ENCODE data around the gene AIPL1. TPM values are rescaled to one million over a fixed set of nuclear protein-coding genes. Genes with fewer than 3 reads are reported as not detected.

Gene AIPL1
- total and polyA plus RNA-seq, 4 donors: not detected

GRCh38 chr17:6446516-6447100, 11.7 kb upstream of the AIPL1 start:
- TF ChIP-seq CTCF (IDR thresholded peaks at IDR 0.05; ENCODE audit: control extremely low read depth, extremely low read depth): no peak
- no peaks in the 10 kb centered on the region for H3K9me3 ChIP-seq (ENCODE audit: control insufficient read depth in 4 of 4, insufficient read depth in 3 of 4, low read length in 3 of 4)
- WGBS, 2 donors: 92% methylated on average over 9 of the region's 9 CpGs
- no peak overlapping the region for H3K4me3 ChIP-seq
- DNase-seq (no peak), ATAC-seq (ENCODE audit: insufficient read depth, low FRiP score) (no peak)
- no peak overlapping the region for H3K9ac ChIP-seq (ENCODE audit: insufficient read depth in 1 of 2, low read length in 2 of 2)
- H3K27me3 ChIP-seq (ENCODE audit: control insufficient read depth in 3 of 3, insufficient read depth in 3 of 3, low read length in 2 of 3): no peaks in the 10 kb centered on the region
- H3K27ac ChIP-seq (ENCODE audit: low read depth in 1 of 2, low read length in 1 of 2): no peak overlapping the region
- H3K4me1 ChIP-seq (ENCODE audit: control insufficient read depth in 5 of 5, insufficient read depth in 5 of 5, low read length in 5 of 5): peaks cover 0 to 24% (median 0%) of the 10 kb centered on the region in 5 donors
- H3K36me3 ChIP-seq (ENCODE audit: control insufficient read depth in 4 of 4, insufficient read depth in 4 of 4, low read length in 4 of 4): peaks cover 0 to 6% (median 1%) of the 10 kb centered on the region in 4 donors

DNA sequence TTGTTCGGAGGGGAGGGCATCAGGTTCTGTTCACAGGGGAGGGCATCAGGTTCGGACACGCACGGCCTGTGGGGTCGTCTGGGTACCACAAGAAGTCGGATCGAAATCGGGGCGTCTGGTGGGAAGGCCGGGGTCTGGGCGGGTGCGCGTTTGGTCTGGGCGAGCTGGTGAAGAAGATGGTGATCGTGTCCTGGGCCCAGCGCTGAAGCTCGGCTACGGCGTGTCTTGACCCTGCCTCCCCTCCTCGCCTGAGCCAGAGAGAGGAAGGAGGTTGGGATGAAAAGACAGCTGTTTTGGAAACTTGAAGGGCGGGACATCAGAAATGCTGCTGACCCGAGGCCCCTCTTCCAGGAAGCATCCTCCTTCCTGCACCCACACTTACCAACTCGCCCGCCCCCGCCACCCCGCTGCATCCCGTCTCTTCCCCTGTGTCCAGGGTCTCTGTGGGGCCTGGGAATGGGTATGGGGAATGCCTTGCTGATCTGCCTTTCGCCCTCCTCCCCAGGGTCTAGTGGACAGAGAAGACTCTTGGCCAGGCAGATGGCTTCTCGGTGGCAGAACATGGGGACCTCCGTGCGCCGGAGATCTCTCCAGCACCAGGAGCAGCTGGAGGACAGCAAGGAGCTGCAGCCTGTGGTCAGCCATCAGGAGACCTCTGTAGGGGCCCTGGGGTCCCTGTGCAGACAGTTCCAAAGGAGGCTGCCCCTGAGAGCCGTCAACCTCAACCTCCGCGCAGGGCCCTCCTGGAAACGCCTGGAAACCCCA, 9.8 kb upstream of the AIPL1 start:
- H3K4me3 ChIP-seq: peak overlapping the region; percentile 23
- DNase-seq: no peak
- no peak overlapping the region for H3K27ac ChIP-seq (ENCODE audit: low read depth in 1 of 2, low read length in 1 of 2)
- peaks cover 0 to 6% (median 1%) of the 10 kb centered on the region in 4 donors for H3K36me3 ChIP-seq (ENCODE audit: control insufficient read depth in 4 of 4, insufficient read depth in 4 of 4, low read length in 4 of 4)
- no peak for TF ChIP-seq CTCF (IDR thresholded peaks at IDR 0.05; ENCODE audit: control extremely low read depth, extremely low read depth)
- H3K4me1 ChIP-seq (ENCODE audit: control insufficient read depth in 5 of 5, insufficient read depth in 5 of 5, low read length in 5 of 5): peaks cover 0 to 24% (median 0%) of the 10 kb centered on the region in 5 donors
- H3K9me3 ChIP-seq (ENCODE audit: control insufficient read depth in 4 of 4, insufficient read depth in 3 of 4, low read length in 3 of 4): no peaks in the 10 kb centered on the region
- no peak for ATAC-seq (ENCODE audit: insufficient read depth, low FRiP score)
- H3K27me3 ChIP-seq (ENCODE audit: control insufficient read depth in 3 of 3, insufficient read depth in 3 of 3, low read length in 2 of 3): no peaks in the 10 kb centered on the region
- 32 to 39% methylated on average over 35 to 36 of the region's 36 CpGs for WGBS, 2 donors
- peak overlapping the region in 1 of 2 donors; percentile 32 for H3K9ac ChIP-seq (ENCODE audit: insufficient read depth in 1 of 2, low read length in 2 of 2)

- H3K4me3 ChIP-seq: peak within 1 kb of the TSS; percentile 23
- peak within 1 kb of the TSS in 1 of 2 donors; percentile 32 for H3K9ac ChIP-seq (ENCODE audit: insufficient read depth in 1 of 2, low read length in 2 of 2)
- DNase-seq (peak; percentile 97 to 98 (median 97)), ATAC-seq (ENCODE audit: insufficient read depth, low FRiP score) (peak; percentile 94)
- WGBS, 2 donors: 0 to 1% methylated on average over 49 to 62 of the region's 62 CpGs
- peaks cover 0 to 24% (median 0%) of the 10 kb centered on the region in 5 donors for H3K4me1 ChIP-seq (ENCODE audit: control insufficient read depth in 5 of 5, insufficient read depth in 5 of 5, low read length in 5 of 5)
- H3K36me3 ChIP-seq (ENCODE audit: control insufficient read depth in 4 of 4, insufficient read depth in 4 of 4, low read length in 4 of 4): peaks cover 0 to 6% (median 1%) of the 10 kb centered on the region in 4 donors
- H3K27ac ChIP-seq (ENCODE audit: low read depth in 1 of 2, low read length in 1 of 2): peak within 1 kb of the TSS in 1 of 2 donors; percentile 0
- no peaks in the 10 kb centered on the region for H3K9me3 ChIP-seq (ENCODE audit: control insufficient read depth in 4 of 4, insufficient read depth in 3 of 4, low read length in 3 of 4)
- no peak for TF ChIP-seq CTCF (IDR thresholded peaks at IDR 0.05; ENCODE audit: control extremely low read depth, extremely low read depth)
- H3K27me3 ChIP-seq (ENCODE audit: control insufficient read depth in 3 of 3, insufficient read depth in 3 of 3, low read length in 2 of 3): no peaks in the 10 kb centered on the region
Observed at GRCh38 chr17:6443692-6444570, 9.0 kb upstream of the AIPL1 start, which contains the start of gene PIMREG. PIMREG (plus strand) TSS chr17:6444455; CDS start chr17:6445111, 656 bp downstream.

Measured in lung (tissue), 12 donors.